SIG-M5 (cell line): ENCODE results near the gene CA9.

Experiments
- DNase-seq: peaks from one replicate; lab custom pipeline; 2025; lab: John Stamatoyannopoulos, UW

CA9 gene

DNA sequence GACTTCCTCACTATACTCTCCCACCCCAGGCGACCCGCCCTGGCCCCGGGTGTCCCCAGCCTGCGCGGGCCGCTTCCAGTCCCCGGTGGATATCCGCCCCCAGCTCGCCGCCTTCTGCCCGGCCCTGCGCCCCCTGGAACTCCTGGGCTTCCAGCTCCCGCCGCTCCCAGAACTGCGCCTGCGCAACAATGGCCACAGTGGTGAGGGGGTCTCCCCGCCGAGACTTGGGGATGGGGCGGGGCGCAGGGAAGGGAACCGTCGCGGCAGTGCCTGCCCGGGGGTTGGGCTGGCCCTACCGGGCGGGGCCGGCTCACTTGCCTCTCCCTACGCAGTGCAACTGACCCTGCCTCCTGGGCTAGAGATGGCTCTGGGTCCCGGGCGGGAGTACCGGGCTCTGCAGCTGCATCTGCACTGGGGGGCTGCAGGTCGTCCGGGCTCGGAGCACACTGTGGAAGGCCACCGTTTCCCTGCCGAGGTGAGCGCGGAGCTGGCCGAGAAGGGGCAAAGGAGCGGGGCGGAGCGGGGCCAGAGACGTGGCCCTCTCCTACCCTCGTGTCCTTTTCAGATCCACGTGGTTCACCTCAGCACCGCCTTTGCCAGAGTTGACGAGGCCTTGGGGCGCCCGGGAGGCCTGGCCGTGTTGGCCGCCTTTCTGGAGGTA is 2.1 kb downstream of the CA9 start:
- no peak for DNase-seq

DNA sequence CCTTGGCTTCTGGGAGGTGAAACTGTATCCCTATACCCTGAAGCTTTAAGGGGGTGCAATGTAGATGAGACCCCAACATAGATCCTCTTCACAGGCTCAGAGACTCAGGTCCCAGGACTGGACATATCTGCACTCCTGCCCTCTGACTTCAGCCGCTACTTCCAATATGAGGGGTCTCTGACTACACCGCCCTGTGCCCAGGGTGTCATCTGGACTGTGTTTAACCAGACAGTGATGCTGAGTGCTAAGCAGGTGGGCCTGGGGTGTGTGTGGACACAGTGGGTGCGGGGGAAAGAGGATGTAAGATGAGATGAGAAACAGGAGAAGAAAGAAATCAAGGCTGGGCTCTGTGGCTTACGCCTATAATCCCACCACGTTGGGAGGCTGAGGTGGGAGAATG is 5.4 kb downstream of the CA9 start:
- DNase-seq, result no peak

DNA sequence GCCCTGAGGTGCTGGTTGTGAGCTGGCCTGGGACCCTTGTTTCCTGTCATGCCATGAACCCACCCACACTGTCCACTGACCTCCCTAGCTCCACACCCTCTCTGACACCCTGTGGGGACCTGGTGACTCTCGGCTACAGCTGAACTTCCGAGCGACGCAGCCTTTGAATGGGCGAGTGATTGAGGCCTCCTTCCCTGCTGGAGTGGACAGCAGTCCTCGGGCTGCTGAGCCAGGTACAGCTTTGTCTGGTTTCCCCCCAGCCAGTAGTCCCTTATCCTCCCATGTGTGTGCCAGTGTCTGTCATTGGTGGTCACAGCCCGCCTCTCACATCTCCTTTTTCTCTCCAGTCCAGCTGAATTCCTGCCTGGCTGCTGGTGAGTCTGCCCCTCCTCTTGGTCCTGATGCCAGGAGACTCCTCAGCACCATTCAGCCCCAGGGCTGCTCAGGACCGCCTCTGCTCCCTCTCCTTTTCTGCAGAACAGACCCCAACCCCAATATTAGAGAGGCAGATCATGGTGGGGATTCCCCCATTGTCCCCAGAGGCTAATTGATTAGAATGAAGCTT is 6.1 kb downstream of the CA9 start:
- no peak for DNase-seq

GRCh38 chr9:35680331-35681105 is 6.8 kb downstream of the CA9 start:
- DNase-seq, result no peak

- DNase-seq, result no peak
These were observed 7.7 kb downstream of the CA9 start for GRCh38 chr9:35681341-35682002.

DNA sequence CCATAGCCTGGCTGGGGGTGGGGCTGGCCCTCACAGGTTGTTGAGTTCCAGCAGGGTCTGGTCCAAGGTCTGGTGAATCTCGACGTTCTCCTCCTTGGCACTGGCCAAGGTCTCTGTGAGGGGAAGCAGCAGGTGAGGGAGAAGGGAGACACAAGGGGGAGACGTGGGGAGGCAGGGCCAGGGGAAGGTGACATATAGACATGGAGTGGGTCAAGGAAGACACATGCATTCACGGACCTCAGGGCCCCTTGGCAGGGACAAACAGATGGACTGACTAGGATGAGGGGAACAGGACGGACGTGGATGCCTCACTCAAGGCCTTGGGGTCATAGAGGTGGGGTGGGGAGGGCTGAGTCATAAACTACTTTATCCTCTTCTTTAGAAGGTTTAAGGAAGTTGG is 8.3 kb downstream of the CA9 start:
- DNase-seq, result no peak

GRCh38 chr9:35682520-35683315 is 9.0 kb downstream of the CA9 start:
- no peak for DNase-seq

- no peak for DNase-seq
These were observed 9.6 kb downstream of the CA9 start for GRCh38 chr9:35683323-35683722.

GRCh38 chr9:35684921-35685320 is 11.2 kb downstream of the CA9 start:
- no peak for DNase-seq

- DNase-seq, result no peak
These were observed 11.8 kb downstream of the CA9 start for GRCh38 chr9:35685506-35685905.

- DNase-seq, result no peak
These were observed 12.8 kb downstream of the CA9 start for GRCh38 chr9:35686222-35687203.

DNA sequence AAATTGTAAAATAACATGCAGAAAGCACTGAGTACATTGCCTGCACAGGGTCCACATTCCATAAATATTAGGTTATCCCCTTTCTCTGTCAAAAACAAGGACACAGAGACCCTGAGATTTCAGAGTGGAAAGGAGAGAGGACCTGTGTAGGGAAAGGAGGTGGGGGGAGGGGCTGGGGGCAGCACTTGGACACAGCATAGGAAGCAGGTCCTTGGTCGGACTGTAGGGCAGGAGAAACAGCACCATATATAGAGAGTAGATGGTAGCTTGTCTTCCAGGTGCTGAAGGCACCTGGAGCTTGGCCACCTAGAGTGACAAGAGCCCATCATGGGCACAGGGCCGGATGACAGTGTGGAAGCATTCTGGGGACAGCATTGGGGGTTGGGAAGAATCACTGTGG is 13.6 kb downstream of the CA9 start:
- DNase-seq, result no peak

DNA sequence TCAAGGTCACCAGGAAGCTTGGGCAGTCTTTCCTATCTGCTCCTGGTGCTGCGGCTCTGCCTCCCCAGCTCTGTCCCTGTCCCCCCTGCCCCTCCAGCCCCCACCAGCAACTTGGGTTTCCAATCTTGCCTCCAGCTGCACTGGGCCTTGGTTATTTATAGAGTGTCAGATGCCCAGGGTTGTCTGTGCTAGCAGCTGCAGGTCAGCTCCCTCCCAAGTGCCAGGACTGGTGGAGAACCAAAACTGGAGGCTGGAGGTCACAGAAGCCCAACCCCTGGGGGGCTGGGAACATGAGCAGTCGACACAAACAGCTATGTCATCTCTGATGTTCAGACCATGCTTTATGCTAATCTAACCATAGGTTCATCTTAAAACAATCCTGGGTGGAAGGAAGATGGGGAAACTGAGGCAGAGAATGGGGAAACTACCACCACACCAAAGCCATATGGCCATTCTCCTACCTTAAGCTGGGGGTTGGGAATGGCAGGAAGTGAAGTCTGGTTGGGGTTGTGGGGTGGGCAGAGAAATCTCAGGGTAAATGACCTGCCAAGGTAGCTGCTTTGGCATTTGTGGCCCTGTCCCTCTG is 14.3 kb downstream of the CA9 start:
- DNase-seq, result no peak

DNA sequence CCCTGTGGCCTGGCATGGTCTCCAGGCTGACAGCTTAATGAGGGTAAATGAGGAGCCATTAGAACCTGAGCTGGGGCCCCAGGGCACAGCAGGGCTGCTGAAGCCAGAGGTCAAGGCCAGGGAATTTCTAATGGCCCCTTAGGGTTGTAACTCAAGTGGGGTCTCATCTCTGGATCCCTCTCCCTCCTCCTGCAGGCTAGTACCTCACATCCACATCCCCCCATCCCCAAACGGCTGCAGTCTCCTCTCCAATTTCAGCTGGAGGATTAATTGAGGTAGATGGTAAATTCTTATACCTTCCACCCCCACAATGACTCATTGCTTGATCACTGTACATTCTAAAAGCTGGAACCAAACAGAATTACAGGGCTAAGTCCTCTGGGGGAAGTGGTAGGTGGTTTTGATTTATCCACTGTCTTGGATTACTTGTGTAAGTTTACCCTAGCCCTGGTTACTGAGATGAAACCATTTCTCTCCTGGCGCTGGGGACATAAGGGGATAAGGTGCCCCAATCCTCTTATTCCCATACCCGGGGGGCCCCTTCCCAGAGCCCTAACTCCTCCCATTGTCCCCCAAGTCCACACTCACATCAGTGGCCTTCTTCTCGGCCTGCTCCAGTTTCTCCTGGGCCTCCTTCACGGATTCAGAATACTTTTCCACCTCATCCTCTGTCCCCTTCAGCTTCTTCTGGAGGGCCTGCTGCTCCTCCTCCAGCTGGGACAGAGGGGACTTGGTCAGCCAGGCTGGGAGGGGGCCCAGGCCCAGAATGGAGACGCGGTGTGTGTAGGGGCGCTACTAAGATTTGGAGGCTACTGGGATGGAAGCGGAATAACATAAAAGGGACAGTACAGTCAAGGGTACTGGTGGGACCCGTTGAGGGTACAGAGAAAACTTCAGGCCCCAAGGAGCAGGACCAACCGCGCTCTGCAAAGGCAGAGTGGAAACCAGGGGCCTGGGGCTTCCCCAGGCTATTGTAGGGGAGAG is 15.1 kb downstream of the CA9 start:
- no peak for DNase-seq

GRCh38 chr9:35689542-35690293 is 16.0 kb downstream of the CA9 start, which contains the start of gene TPM2:
TSS of gene TPM2 (minus strand) at chr9:35689925. CDS start at chr9:35689817, 108 bp downstream.
- DNase-seq, result no peak

DNA sequence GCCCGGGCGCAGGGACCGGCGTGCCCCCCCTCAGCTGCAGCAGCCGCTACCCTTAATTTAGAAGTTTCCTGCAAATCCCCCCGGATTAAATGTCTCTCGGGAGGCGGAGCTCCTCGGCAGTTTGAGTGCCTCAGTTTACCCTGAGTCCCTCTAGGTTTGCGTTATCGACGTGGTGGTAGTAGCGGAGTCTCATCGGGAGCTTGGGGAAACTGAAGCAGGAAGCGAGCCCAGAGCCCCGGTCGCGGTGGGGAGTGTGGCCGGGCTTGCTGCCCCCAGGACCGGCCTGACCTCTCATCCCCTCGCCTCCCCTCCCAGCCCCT is 16.5 kb downstream of the CA9 start:
- no peak for DNase-seq

- DNase-seq, result no peak
These were observed 17.0 kb downstream of the CA9 start for GRCh38 chr9:35690614-35691333.

GRCh38 chr9:35691334-35691650 is 17.6 kb downstream of the CA9 start:
- no peak for DNase-seq
